GM18511 (cell line): ENCODE results near the gene RNF181.
"Not testable (repeated sequence)": the region's sequence is repeated elsewhere in the genome, so short reads cannot be mapped to it uniquely, and the experiment has no call there.

Source experiments
- ATAC-seq: cut with Tn5 transposase; IDR thresholded peaks from one replicate; pipeline ENCODE4 v1.9.1; 2021; ENCODE audit warnings: mild to moderate bottlenecking, moderate library complexity; ENCODE audit not compliant: unreplicated experiment

RNF181 gene

GRCh38 chr2:85611705-85612587 lies 16.4 kb downstream of the RNF181 start, which contains the start of gene C2orf68:
TSS of gene C2orf68 (minus strand) at chr2:85612066. CDS start at chr2:85611984, 82 bp downstream.
- peak; percentile 81 for ATAC-seq

GRCh38 chr2:85613717-85614515 lies 18.4 kb downstream of the RNF181 start:
- no peak for ATAC-seq

- ATAC-seq: not testable (repeated sequence)
Observed at GRCh38 chr2:85614757-85615156, 19.2 kb downstream of the RNF181 start.

- no peak for ATAC-seq
Observed at GRCh38 chr2:85615413-85615728, 19.8 kb downstream of the RNF181 start.

GRCh38 chr2:85617723-85618122 lies 22.2 kb downstream of the RNF181 start:
- not testable (repeated sequence) for ATAC-seq

- no peak for ATAC-seq
Observed at GRCh38 chr2:85619617-85620016, 24.1 kb downstream of the RNF181 start.

GRCh38 chr2:85621338-85621737 lies 25.8 kb downstream of the RNF181 start:
- no peak for ATAC-seq

- no peak for ATAC-seq
Observed at GRCh38 chr2:85623991-85624390, 28.4 kb downstream of the RNF181 start.

- ATAC-seq: no peak
Observed at GRCh38 chr2:85628658-85629057, 33.1 kb downstream of the RNF181 start.

- no peak for ATAC-seq
Observed at GRCh38 chr2:85631316-85631715, 35.8 kb downstream of the RNF181 start.

GRCh38 chr2:85635011-85635410 lies 39.5 kb downstream of the RNF181 start:
- no peak for ATAC-seq

GRCh38 chr2:85635636-85636035 lies 40.1 kb downstream of the RNF181 start:
- no peak for ATAC-seq

GRCh38 chr2:85642725-85643124 lies 47.2 kb downstream of the RNF181 start:
- no peak for ATAC-seq

GRCh38 chr2:85644909-85645308 lies 49.4 kb downstream of the RNF181 start:
- no peak for ATAC-seq

- ATAC-seq: no peak
Observed at GRCh38 chr2:85646166-85646565, 50.6 kb downstream of the RNF181 start.
